GM19023 (cell line): ENCODE data around the gene ESYT2.
A peak's percentile ranks its signal among the peaks of the same experiment; 100 is the strongest.

ENCODE experiments used
- ATAC-seq: cut with Tn5 transposase; IDR thresholded peaks from one replicate; pipeline ENCODE4 v1.9.1; 2021; ENCODE audit warnings: mild to moderate bottlenecking, moderate library complexity; ENCODE audit not compliant: unreplicated experiment

The ESYT2 gene

GRCh38 chr7:158774952-158775351 lies 54.4 kb downstream of the ESYT2 start:
- no peak for ATAC-seq

GRCh38 chr7:158772916-158773315 lies 56.4 kb downstream of the ESYT2 start:
- ATAC-seq: no peak

GRCh38 chr7:158771213-158771834 lies 58.0 kb downstream of the ESYT2 start:
- no peak for ATAC-seq

GRCh38 chr7:158767707-158768106 lies 61.6 kb downstream of the ESYT2 start:
- ATAC-seq: no peak

- peak; percentile 82 for ATAC-seq
Observed at GRCh38 chr7:158766570-158767281, 62.6 kb downstream of the ESYT2 start.

GRCh38 chr7:158765020-158765419 lies 64.3 kb downstream of the ESYT2 start:
- no peak for ATAC-seq

- no peak for ATAC-seq
Observed at GRCh38 chr7:158763454-158764033, 65.8 kb downstream of the ESYT2 start.

GRCh38 chr7:158761945-158762344 lies 67.4 kb downstream of the ESYT2 start:
- ATAC-seq: no peak

GRCh38 chr7:158760936-158761335 lies 68.4 kb downstream of the ESYT2 start:
- no peak for ATAC-seq

GRCh38 chr7:158760445-158760764 lies 68.9 kb downstream of the ESYT2 start:
- no peak for ATAC-seq

- no peak for ATAC-seq
Observed at GRCh38 chr7:158759749-158760444, 69.4 kb downstream of the ESYT2 start.

GRCh38 chr7:158759245-158759614 lies 70.1 kb downstream of the ESYT2 start:
- ATAC-seq: no peak

GRCh38 chr7:158758586-158759244 lies 70.6 kb downstream of the ESYT2 start:
- no peak for ATAC-seq

- no peak for ATAC-seq
Observed at GRCh38 chr7:158757404-158757989, 71.8 kb downstream of the ESYT2 start.

GRCh38 chr7:158754746-158755444 lies 74.4 kb downstream of the ESYT2 start:
- no peak for ATAC-seq

- ATAC-seq: no peak
Observed at GRCh38 chr7:158753900-158754299, 75.4 kb downstream of the ESYT2 start.

GRCh38 chr7:158751751-158752150 lies 77.6 kb downstream of the ESYT2 start:
- ATAC-seq: no peak

GRCh38 chr7:158751199-158751598 lies 78.1 kb downstream of the ESYT2 start:
- ATAC-seq: no peak

- ATAC-seq: no peak
Observed at GRCh38 chr7:158750702-158751101, 78.6 kb downstream of the ESYT2 start.

- no peak for ATAC-seq
Observed at GRCh38 chr7:158749396-158749795, 79.9 kb downstream of the ESYT2 start.
